Panc1 (cell line): ENCODE measurements around the gene BAD. TPM values are rescaled to one million over a fixed set of nuclear protein-coding genes. Genes with fewer than 3 reads are reported as not detected.
A peak's percentile ranks its signal among the peaks of the same experiment; 100 is the strongest.

Source experiments
- ATAC-seq: fragments of 200-7000 bp; cut with Tn5 transposase; 2 replicates; pipeline ENCODE4 v1.9.1; 2020; ENCODE audit warnings: mild to moderate bottlenecking, moderate library complexity
- BruUV-seq: library from RNA; stranded (reverse); fragments of 400-500 nt; replicated peaks from 2 replicates; lab custom pipeline; 2021; lab: Mats Ljungman, UMichigan
- CTCF ChIA-PET: fragments of 300-600 bp; sonication (Branson Sonifier 250); formaldehyde crosslinking; loops from one replicate; lab custom pipeline; 2022; ENCODE audit warnings: antibody characterized with exemption; lab: Charles Lee
- POLR2A ChIA-PET: fragments of 300-600 bp; sonication (Branson Sonifier 250); formaldehyde crosslinking; loops from one replicate; lab custom pipeline; 2022; ENCODE audit warnings: antibody characterized with exemption; lab: Charles Lee
- DNase-seq: peaks from one replicate; pipeline ENCODE4 v3.0.0-alpha.2; 2010; ENCODE audit warnings: low read depth, low spot score
- H3K27ac ChIP-seq: 2 replicates; pipeline ENCODE4 v1.5.1; 2011; ENCODE audit warnings: mild to moderate bottlenecking, low read length, inconsistent platforms
- H3K27me3 ChIP-seq: fragments of 200-500 bp; sonication (Bioruptor generic); 2 replicates; pipeline ENCODE4 v1.6.0; 2014; ENCODE audit warnings: low read length, inconsistent platforms; ENCODE audit not compliant: control insufficient read depth, insufficient read depth
- H3K36me3 ChIP-seq: fragments of 200-500 bp; sonication (Bioruptor generic); 2 replicates; pipeline ENCODE4 v1.5.1; 2014; ENCODE audit warnings: inconsistent platforms, mild to moderate bottlenecking, low read length, moderate library complexity; ENCODE audit not compliant: control insufficient read depth, insufficient read depth
- H3K4me1 ChIP-seq: 2 replicates; pipeline ENCODE4 v1.5.1; 2011; ENCODE audit warnings: inconsistent platforms, mild to moderate bottlenecking, low read length, moderate library complexity; ENCODE audit not compliant: control insufficient read depth, insufficient read depth
- H3K4me3 ChIP-seq, 2 experiments: 2 replicates each; pipeline ENCODE4 v1.5.1; 2011 to 2012; ENCODE audit warnings: low read depth in 2 of 2, low read length in 2 of 2, mild to moderate bottlenecking in 2 of 2, inconsistent platforms in 1 of 2, moderate library complexity in 1 of 2
- H3K9me3 ChIP-seq: fragments of 200-500 bp; sonication (Bioruptor generic); 2 replicates; pipeline ENCODE4 v1.5.1; 2014; ENCODE audit warnings: low read depth, mild to moderate bottlenecking, inconsistent platforms, low read length, moderate library complexity; ENCODE audit not compliant: control insufficient read depth, insufficient read depth
- POLR2AphosphoS5 ChIP-seq: IDR thresholded peaks from 2 replicates; pipeline ENCODE4 v1.6.1; 2012; ENCODE audit warnings: mild to moderate bottlenecking, low read depth, low read length, moderate library complexity
- SIN3A ChIP-seq: IDR thresholded peaks from 2 replicates; pipeline ENCODE4 v1.6.1; 2012; ENCODE audit warnings: low read depth, mild to moderate bottlenecking, low read length, moderate library complexity, borderline replicate concordance; ENCODE audit not compliant: insufficient read depth
- TCF7L2 ChIP-seq: IDR thresholded peaks from 2 replicates; pipeline ENCODE4 v1.6.1; 2011; ENCODE audit warnings: mild to moderate bottlenecking, low read depth, low read length, inconsistent platforms
- in situ Hi-C: cut with HindIII; loops from 2 replicates; pipeline ENCODE4 v1.10.0; 2016; ENCODE audit warnings: low sequenced_read_pairs, low pct_unique_long_range_greater_than_20kb
- intact Hi-C: fragments of 100-400 bp; cut with micrococcal nuclease; formaldehyde crosslinking; loops from one replicate; pipeline ENCODE4 v1.10.0; 2022; ENCODE audit not compliant: unreplicated experiment
- total RNA-seq: library from RNA; stranded (reverse); gene quantifications from one replicate; pipeline ENCODE4 v1.2.1, GENCODE V29; 2021; ENCODE audit not compliant: unreplicated experiment
- TF ChIP-seq, protein P1 (sequence below), 2 experiments: IDR thresholded peaks; 2 replicates each; pipeline ENCODE4 v1.6.1; 2011 to 2012; ENCODE audit warnings: low read depth in 2 of 2, control low read depth in 1 of 2, low read length in 1 of 2, mild to moderate bottlenecking in 1 of 2, moderate library complexity in 1 of 2; ENCODE audit not compliant: insufficient read depth in 1 of 2
- TF ChIP-seq, protein P2 (sequence below): fragments of 450-650 bp; IDR thresholded peaks from 2 replicates; pipeline ENCODE4 v1.5.1; 2017; ENCODE audit warnings: mild to moderate bottlenecking

The BAD gene
- total RNA-seq, 1 experiment from 2014 or later = 77.7 TPM

DNA sequence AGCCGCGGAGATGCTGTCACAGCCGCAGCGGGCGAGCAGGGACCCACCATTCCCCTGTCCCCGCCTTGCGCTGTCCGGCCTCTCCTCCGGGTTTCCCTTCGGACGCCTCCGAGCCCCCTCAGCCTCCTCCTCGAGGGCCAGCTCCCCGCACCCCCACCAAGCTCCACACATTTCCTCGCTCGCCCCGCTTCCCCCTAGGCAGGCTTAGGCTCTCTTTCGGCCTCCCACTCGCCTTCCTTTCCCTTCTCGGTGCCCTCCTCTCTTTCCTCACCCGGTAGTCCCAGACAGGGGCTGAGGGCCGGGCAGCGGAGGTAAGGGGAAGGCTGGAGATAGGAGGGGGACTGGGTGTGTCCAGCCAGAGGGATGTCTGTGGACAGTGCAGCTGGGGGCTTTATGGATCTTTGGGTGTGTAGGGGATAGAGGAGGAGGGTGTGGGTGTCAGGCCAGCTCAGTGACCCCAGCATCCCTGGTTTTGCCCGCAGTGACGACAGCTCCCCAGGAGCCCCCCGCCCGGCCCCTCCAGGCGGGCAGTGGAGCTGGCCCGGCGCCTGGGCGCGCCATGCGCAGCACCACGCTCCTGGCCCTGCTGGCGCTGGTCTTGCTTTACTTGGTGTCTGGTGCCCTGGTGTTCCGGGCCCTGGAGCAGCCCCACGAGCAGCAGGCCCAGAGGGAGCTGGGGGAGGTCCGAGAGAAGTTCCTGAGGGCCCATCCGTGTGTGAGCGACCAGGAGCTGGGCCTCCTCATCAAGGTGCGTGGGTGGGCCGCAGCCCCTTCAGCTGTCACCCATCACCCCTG lies 8.2 kb upstream of the BAD start:
- H3K4me1 ChIP-seq = 0 out of 2 replicates have a peak, but pooled peaks cover 6% of the 10 kb centered on the region
- no peaks in the 10 kb centered on the region; the same call in none of the 2 replicates for H3K27me3 ChIP-seq
- H3K4me3 ChIP-seq = peak overlapping the region in 1 of 2 experiments; percentile 37; a peak in 1 of 4 replicates
- ChIA-PET CTCF (interaction anchor here (0.6 to 1.4 kb wide), 3 partner anchors 9 to 57 kb away, joined by 3 to 6 read pairs (median 3); no protein-coding TSS in a partner anchor), POLR2A (no interaction called here)
- no peaks in the 10 kb centered on the region for H3K9me3 ChIP-seq
- BruUV-seq = no TSS peak
- H3K27ac ChIP-seq = no peak overlapping the region
- in situ Hi-C loops (no loop called here), intact Hi-C loops (no loop called here)
- no peak for DNase-seq
- no peak for TF ChIP-seq POLR2AphosphoS5
- TF ChIP-seq TCF7L2 = no peak
- TF ChIP-seq, protein P1, sequence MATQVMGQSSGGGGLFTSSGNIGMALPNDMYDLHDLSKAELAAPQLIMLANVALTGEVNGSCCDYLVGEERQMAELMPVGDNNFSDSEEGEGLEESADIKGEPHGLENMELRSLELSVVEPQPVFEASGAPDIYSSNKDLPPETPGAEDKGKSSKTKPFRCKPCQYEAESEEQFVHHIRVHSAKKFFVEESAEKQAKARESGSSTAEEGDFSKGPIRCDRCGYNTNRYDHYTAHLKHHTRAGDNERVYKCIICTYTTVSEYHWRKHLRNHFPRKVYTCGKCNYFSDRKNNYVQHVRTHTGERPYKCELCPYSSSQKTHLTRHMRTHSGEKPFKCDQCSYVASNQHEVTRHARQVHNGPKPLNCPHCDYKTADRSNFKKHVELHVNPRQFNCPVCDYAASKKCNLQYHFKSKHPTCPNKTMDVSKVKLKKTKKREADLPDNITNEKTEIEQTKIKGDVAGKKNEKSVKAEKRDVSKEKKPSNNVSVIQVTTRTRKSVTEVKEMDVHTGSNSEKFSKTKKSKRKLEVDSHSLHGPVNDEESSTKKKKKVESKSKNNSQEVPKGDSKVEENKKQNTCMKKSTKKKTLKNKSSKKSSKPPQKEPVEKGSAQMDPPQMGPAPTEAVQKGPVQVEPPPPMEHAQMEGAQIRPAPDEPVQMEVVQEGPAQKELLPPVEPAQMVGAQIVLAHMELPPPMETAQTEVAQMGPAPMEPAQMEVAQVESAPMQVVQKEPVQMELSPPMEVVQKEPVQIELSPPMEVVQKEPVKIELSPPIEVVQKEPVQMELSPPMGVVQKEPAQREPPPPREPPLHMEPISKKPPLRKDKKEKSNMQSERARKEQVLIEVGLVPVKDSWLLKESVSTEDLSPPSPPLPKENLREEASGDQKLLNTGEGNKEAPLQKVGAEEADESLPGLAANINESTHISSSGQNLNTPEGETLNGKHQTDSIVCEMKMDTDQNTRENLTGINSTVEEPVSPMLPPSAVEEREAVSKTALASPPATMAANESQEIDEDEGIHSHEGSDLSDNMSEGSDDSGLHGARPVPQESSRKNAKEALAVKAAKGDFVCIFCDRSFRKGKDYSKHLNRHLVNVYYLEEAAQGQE (IDR thresholded peaks at IDR 0.05; ENCODE audit: insufficient read depth in 1 of 2, low read depth in 2 of 2, low read length in 1 of 2) = no peak
- TF ChIP-seq, protein P2, sequence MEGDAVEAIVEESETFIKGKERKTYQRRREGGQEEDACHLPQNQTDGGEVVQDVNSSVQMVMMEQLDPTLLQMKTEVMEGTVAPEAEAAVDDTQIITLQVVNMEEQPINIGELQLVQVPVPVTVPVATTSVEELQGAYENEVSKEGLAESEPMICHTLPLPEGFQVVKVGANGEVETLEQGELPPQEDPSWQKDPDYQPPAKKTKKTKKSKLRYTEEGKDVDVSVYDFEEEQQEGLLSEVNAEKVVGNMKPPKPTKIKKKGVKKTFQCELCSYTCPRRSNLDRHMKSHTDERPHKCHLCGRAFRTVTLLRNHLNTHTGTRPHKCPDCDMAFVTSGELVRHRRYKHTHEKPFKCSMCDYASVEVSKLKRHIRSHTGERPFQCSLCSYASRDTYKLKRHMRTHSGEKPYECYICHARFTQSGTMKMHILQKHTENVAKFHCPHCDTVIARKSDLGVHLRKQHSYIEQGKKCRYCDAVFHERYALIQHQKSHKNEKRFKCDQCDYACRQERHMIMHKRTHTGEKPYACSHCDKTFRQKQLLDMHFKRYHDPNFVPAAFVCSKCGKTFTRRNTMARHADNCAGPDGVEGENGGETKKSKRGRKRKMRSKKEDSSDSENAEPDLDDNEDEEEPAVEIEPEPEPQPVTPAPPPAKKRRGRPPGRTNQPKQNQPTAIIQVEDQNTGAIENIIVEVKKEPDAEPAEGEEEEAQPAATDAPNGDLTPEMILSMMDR = no peak
- TF ChIP-seq SIN3A = no peak
- ATAC-seq = no peak
- no peaks in the 10 kb centered on the region for H3K36me3 ChIP-seq

DNA sequence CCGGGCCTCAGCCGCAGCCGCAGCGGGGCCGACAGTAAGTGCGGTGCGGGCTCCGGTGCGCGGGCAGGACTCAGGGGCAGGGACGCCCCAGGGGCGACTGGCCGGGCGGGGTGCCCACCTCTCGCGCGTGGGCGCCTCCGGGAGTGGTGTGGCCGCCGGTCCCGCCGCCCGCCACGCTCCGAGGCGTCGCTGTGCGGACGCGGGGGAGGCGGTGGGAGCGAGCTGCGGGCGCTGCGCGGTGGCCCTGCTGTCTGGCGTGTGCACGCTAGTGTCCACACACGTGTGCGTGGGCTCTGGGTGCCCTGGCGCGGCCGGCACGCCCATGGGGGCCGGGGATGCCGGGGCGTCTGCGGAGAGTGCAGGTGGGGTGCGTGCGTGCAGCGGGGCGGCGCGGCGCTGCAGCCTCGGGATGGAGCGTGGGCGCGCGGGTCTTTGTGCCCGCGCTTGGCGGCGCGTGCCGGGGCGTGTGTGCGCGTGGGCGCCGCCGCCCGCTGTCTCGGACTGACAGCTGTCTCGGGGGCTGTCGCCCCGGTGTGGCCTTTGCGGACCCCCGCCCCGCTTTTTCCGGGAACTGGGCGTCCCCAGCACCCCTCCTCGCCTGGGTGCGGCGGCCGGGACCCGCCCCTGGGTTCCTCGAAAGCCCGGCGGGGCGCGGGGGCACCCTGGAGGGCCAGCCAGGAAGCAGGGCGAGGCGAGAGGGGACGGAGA lies 7.4 kb upstream of the BAD start:
- in situ Hi-C loops = no loop called here
- no peaks in the 10 kb centered on the region; the same call in none of the 2 replicates for H3K27me3 ChIP-seq
- intact Hi-C loops = no loop called here
- peaks cover 11% of the 10 kb centered on the region for H3K4me1 ChIP-seq
- peak; percentile 23; the same call in 1 of the 2 replicates for ATAC-seq
- CTCF ChIA-PET = interaction anchor here (0.8 to 1.4 kb wide), 3 partner anchors 9 to 57 kb away, joined by 3 to 12 read pairs (median 6); partner anchors contain the start of gene CATSPERZ
- DNase-seq = no peak
- H3K4me3 ChIP-seq = peak overlapping the region; percentile 11 to 37; a peak in 3 of 4 replicates
- H3K36me3 ChIP-seq = no peaks in the 10 kb centered on the region
- no peak for TF ChIP-seq SIN3A
- TF ChIP-seq TCF7L2 = no peak
- TF ChIP-seq, protein P1 (IDR thresholded peaks at IDR 0.05; ENCODE audit: insufficient read depth in 1 of 2, low read depth in 2 of 2, low read length in 1 of 2) = no peak
- TF ChIP-seq, protein P2 = no peak
- no peak for TF ChIP-seq POLR2AphosphoS5
- no peaks in the 10 kb centered on the region for H3K9me3 ChIP-seq
- POLR2A ChIA-PET = interaction anchor here (0.7 kb wide), 1 partner anchor 11 kb away, joined by 4 read pairs; no protein-coding TSS in a partner anchor
- no peak overlapping the region for H3K27ac ChIP-seq
- BruUV-seq = no TSS peak
